Type B pancreatic cell (in vitro differentiated cells): ENCODE data around the gene C17orf100. TPM values are rescaled to one million over a fixed set of nuclear protein-coding genes. Genes with fewer than 3 reads are reported as not detected.

ENCODE experiments used
- DNase-seq: peaks from one replicate; pipeline ENCODE4 v3.0.0; 2021; ENCODE audit warnings: mixed read lengths; ENCODE audit not compliant: unreplicated experiment; ENCODE audit errors: extremely low spot score
- H3K27ac Mint-ChIP-seq: 2 replicates; pipeline ENCODE4 v1.8.0; 2021; ENCODE audit warnings: mild to moderate bottlenecking, mixed read lengths
- H3K27me3 Mint-ChIP-seq: 2 replicates; pipeline ENCODE4 v1.8.0; 2021; ENCODE audit warnings: mixed read lengths
- H3K36me3 Mint-ChIP-seq: 2 replicates; pipeline ENCODE4 v1.8.0; 2021; ENCODE audit warnings: mixed read lengths
- H3K4me1 Mint-ChIP-seq: one replicate; pipeline ENCODE4 v1.8.0; 2021; ENCODE audit warnings: mixed read lengths; ENCODE audit not compliant: unreplicated experiment
- H3K4me3 Mint-ChIP-seq: 2 replicates; pipeline ENCODE4 v1.8.0; 2021; ENCODE audit warnings: mild to moderate bottlenecking, mixed read lengths
- H3K9me3 Mint-ChIP-seq: 2 replicates; pipeline ENCODE4 v1.8.0; 2021; ENCODE audit warnings: mixed read lengths
- CTCF ChIP-seq: fragments of 200-600 bp; sonication (generic); conservative IDR thresholded peaks from 2 replicates; pipeline ENCODE4 v1.5.0; 2021; ENCODE audit warnings: antibody characterized with exemption, mild to moderate bottlenecking
- total RNA-seq: library from RNA; stranded (reverse); gene quantifications from 2 replicates; pipeline ENCODE4 v1.2.1, GENCODE V29; 2021; ENCODE audit warnings: low replicate concordance

C17orf100 gene
- total RNA-seq, 1 donor from 2014 or later, result 4.3 TPM

- no peak for DNase-seq
- Mint-ChIP-seq H3K4me3 (no peak overlapping the region), H3K36me3 (no peaks in the 10 kb centered on the region), H3K27ac (no peak overlapping the region), H3K4me1 (no peaks in the 10 kb centered on the region), H3K9me3 (no peaks in the 10 kb centered on the region), H3K27me3 (peaks cover 23% of the 10 kb centered on the region)
- TF ChIP-seq CTCF, result no peak
Measured at GRCh38 chr17:6677946-6678345, 26.4 kb downstream of the C17orf100 start.

- DNase-seq, result no peak
- Mint-ChIP-seq H3K27ac (no peak overlapping the region), H3K27me3 (peaks cover 23% of the 10 kb centered on the region), H3K36me3 (no peaks in the 10 kb centered on the region), H3K4me1 (no peaks in the 10 kb centered on the region), H3K9me3 (no peaks in the 10 kb centered on the region), H3K4me3 (no peak overlapping the region)
- no peak for TF ChIP-seq CTCF
Measured at GRCh38 chr17:6679241-6679640, 27.7 kb downstream of the C17orf100 start.

GRCh38 chr17:6681176-6681575, 29.6 kb downstream of the C17orf100 start:
- H3K27me3 Mint-ChIP-seq, result peaks cover 18% of the 10 kb centered on the region
- no peaks in the 10 kb centered on the region for H3K36me3 Mint-ChIP-seq
- H3K4me3 Mint-ChIP-seq, result no peak overlapping the region
- DNase-seq, result no peak
- no peaks in the 10 kb centered on the region for H3K9me3 Mint-ChIP-seq
- no peak overlapping the region for H3K27ac Mint-ChIP-seq
- TF ChIP-seq CTCF, result no peak
- no peaks in the 10 kb centered on the region for H3K4me1 Mint-ChIP-seq

GRCh38 chr17:6681671-6682070, 30.1 kb downstream of the C17orf100 start:
- Mint-ChIP-seq H3K4me1 (no peaks in the 10 kb centered on the region), H3K4me3 (no peak overlapping the region), H3K27me3 (peaks cover 18% of the 10 kb centered on the region), H3K27ac (no peak overlapping the region), H3K9me3 (no peaks in the 10 kb centered on the region), H3K36me3 (no peaks in the 10 kb centered on the region)
- no peak for DNase-seq
- TF ChIP-seq CTCF, result no peak

- no peak overlapping the region for H3K27ac Mint-ChIP-seq
- no peak for TF ChIP-seq CTCF
- H3K27me3 Mint-ChIP-seq, result peaks cover 24% of the 10 kb centered on the region
- no peaks in the 10 kb centered on the region for H3K36me3 Mint-ChIP-seq
- DNase-seq, result no peak
- H3K4me1 Mint-ChIP-seq, result no peaks in the 10 kb centered on the region
- H3K9me3 Mint-ChIP-seq, result no peaks in the 10 kb centered on the region
- no peak overlapping the region for H3K4me3 Mint-ChIP-seq
Measured at GRCh38 chr17:6682339-6682738, 30.8 kb downstream of the C17orf100 start.

GRCh38 chr17:6683081-6683684, 31.6 kb downstream of the C17orf100 start:
- Mint-ChIP-seq H3K27ac (no peak overlapping the region), H3K4me1 (no peaks in the 10 kb centered on the region), H3K27me3 (peaks cover 29% of the 10 kb centered on the region), H3K9me3 (no peaks in the 10 kb centered on the region), H3K36me3 (no peaks in the 10 kb centered on the region), H3K4me3 (no peak overlapping the region)
- DNase-seq, result no peak
- TF ChIP-seq CTCF, result no peak
